Amniotic epithelial cell (primary cell): ENCODE data around the gene TTC6.
A peak's percentile ranks its signal among the peaks of the same experiment; 100 is the strongest.

Experiments used
- DNase-seq: peaks from one replicate; pipeline ENCODE4 v3.0.0-alpha.2; 2010; ENCODE audit warnings: low read depth

TTC6 gene

DNA sequence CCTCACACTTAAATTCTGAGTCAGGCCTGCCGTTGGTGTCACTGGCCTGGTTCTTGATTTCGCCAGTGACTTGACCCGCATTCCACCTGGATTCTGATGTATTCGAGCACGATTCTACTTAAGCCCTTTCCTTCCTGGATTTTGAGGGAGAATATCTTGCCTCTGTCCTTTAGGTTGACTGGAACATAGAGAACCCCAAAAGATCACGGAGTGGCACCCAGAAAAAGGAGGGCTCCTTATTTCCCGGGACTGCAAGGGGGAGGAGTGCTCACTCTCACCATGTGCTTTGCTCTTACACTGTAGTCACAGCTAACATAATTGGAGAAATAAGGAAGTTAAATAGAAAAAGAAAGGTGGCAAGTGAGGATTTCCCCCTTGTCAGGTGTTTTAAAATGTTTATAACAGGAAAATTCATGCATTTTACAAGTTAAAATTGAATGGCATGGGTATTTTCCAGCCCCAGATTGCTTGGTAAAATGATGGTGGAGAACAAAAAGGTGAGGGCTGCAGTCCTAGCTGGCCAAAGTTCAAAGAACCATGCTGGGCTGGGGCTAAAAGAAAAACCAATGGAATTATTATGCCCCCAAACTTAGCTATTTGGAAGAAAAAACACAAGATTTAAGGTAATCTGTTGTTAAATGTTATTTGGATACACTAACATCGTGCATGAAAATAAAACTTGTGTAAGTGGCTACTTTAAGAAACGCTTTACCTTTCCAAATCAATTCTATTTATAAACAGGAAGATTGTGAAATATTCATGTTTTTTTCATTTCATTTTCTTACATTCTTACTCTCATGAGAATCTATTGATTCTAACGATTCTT is 9.2 kb upstream of the TTC6 start:
- no peak for DNase-seq

DNA sequence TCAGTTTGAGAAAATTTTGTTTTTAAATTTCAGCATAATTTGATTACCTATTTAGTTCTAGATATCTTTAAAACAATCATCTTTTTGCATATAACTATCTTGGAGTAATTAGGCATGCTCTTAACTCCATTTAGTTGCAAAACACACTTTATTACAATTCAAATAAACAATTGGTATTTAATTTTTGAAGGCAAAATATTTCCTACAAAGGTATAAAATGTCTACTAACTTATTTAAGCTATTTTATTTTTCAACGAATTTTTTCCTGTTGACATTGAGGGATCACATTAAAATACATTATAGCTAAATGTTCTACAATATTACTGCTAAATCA is 8.7 kb upstream of the TTC6 start:
- no peak for DNase-seq

DNA sequence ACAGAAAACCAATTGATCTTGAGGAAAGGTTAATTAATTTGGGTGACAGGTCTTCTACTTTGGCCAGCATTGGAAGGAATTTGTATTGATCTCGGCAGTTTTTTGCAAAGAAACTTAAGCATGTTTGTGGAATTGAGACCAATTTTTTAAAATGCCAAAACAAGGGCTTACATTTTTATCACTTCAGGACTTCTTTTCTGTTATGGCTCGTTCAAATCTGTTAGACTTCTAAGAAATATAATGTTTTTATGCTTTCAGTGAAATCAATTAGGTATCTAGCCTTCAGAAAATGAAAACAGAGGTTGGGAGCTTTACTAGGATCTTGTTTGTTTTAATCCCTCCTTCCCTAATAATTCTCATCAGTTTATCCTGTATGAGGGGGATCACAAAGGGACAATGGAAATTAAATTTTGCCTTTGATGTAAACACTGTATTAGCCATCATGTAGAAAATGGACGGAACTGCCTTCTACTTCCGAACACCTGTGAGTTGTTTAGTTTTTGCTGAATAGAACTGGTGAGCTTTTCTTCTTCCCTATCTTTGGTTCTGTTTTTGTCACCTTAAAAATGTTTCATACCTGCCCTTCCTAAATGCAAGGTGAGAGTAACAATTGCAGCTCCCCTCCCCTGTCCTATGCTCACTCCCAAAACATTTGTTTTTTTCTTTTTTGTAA is 8.2 kb upstream of the TTC6 start:
- DNase-seq = no peak

DNA sequence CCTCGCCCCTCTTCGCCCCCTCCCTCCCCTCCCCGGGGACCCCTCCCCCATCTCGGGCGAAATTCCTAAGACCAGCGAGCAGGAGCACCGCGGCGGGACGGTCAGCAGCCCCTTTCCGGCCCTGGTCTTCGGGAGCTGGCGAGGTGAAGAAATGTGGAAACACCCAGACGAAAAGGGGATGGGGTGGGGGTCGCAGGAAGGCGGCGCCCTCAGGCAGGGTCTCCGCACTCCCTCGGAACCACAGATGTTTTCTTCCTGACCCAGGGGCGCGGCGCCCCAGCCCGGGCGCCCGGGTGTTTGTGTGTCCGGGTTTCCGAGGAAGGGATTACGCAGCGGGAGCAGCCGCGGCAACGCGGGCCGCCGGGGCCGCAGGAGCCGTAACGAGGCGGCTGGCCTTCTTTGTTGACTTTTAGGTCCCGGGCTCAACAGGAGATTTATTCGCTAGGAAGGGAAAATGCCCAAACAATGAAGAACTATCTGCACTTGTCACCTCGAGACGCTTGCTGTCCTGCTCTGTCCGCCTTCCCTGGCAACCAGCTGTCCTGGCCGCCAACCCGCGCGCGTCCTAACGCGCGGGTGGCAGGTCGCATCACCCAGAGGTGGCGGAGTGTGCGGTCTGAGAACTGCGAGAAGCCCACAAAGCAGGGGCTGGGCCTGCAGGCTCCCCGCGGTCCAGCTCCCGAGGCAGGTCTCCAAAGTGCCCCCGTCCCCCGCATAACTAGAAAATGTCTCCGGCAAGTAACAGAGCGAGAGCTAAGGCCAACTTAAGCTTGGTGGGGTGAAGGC is 7.4 kb upstream of the TTC6 start:
- no peak for DNase-seq

DNA sequence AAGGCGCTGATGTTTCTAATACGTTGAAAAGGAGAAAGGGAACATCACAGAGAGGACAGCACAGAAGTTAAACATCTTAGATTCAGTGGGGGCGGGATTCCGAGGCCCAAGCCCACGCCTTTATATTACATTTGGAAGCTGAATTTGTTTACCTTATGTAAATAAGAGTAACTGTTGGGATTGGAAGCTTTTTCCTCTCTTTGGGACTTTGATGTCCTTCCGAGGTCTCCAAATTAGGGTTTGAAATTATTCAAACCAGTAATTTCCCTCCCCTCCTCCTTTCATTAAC is 6.8 kb upstream of the TTC6 start:
- DNase-seq = no peak

DNA sequence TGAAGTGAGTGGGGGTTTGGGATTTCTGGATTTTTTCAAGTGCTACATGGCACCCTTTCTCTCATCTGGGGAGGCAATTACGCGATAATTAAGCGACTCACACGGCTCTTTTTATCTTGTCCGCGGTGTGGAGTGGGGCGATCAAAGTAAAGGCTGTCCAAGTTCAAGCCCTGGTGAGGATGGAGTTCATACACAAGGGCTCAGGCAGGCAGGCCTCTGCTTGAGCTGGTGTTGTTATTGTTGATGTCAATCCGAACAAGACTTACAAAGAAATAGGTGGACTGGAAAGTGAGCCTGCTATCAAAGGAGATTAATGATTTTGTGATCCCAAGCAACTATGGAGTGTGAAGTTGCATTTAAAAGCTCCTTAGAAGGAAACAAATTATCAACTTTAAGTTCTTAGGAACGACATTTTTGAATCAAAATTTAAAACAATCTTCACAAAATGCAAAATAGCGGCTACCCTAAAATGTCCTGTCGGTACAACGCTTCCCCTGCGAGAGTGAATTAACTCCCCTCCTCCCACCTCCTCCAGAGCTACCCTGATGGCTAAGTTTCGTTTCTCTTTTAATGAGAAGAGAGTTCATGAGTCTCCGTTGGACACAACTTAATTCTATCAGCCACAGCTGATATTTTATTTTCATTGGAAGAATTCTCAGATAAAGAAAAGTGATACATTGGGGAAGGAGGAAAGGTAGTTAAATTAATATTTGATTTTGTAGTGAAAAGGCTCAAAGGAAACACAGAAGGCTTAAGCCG is 6.3 kb upstream of the TTC6 start:
- DNase-seq = no peak

DNA sequence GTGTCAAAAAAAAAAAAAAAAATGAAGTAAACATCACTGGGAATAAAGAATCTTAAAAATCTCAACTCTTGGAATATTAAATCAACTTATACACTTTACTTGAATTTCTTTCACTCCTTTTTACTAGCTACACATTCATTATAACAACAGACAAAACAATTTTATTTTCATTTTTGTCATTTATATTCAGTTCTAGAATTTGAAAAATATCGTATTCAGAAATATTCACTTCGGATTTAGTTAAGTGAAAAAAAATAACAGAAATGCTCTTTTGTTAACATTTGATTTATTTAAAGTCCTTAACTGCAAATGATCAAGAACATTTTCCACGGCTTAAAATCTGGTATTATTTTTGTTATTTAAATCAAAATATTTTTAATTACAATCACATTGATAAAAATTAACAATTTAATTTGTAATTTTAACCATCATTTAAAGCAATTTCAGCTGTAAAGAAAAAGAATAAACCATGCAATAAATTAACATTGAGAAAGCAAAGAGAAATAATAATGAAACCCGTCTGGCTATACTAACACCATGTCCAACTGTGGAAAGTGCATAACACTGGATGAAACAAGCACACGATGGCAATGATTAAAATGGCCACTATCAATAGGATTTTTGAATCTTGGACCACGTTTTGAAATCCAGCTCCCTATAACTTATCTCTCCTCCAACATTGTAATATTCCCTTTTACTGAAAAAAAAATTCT is 5.6 kb upstream of the TTC6 start:
- DNase-seq = no peak

DNA sequence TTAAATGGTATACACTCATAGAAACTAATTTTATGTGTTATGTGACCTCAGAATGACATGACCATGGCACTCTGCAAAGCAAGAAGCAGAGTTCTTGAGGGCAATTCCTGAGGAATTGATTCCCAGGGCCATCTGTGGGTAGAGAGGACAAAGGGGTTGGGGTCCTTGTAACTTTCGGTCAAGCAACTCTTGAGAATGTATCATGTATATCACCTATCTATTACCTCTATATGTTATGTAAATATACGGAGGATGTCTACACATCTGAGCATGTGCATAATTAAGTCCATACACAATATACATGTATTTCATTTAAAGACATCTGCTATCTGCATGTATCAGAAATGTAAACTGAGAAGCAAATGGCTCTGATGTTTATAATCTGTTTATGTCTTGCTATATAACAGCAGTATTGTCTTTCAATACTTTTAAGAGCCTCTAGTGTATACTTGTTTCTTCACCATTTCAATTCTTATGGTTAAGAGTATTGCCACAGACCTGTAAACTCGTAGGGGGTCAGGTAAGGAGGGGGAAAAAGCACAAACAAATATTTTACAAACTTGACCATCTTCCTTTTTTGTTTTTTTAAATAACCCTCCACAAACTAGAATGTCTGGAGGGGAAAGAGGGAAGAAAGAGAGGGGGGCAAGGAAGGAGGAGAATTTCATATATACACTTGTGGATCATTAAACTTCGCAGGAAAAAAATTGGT is 4.8 kb upstream of the TTC6 start:
- no peak for DNase-seq

DNA sequence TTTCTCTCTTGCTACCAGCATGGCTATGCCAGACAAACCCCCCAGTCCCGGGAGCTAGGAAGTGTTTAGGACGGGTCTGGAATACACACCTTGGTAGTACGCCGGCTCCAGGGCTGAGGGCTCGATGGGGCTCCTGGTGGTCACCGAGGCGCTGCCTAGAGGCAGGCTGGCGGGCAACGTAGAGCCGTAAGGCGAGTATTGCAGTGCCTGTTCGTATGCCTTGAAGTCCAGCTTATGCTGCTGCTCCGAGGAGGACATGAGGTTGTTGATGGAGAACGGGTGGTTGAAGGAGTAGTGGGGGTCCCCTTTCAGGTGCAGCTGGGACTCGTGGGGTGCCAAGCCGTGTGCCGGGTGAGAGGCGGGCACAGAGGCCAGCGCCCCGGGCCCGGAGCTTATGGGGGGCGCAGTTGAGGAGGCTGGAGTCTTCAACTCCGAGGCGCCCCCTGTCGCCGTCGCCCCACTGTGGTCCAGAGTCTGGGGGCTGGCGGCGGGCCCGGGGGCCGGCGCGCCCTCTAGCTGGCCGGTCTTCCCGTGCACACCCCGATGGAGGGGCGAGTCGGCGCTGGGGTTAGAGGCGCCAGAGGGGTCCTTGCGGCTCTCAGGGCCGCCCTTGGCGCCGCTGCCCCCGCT is 4.0 kb upstream of the TTC6 start:
- no peak for DNase-seq

DNA sequence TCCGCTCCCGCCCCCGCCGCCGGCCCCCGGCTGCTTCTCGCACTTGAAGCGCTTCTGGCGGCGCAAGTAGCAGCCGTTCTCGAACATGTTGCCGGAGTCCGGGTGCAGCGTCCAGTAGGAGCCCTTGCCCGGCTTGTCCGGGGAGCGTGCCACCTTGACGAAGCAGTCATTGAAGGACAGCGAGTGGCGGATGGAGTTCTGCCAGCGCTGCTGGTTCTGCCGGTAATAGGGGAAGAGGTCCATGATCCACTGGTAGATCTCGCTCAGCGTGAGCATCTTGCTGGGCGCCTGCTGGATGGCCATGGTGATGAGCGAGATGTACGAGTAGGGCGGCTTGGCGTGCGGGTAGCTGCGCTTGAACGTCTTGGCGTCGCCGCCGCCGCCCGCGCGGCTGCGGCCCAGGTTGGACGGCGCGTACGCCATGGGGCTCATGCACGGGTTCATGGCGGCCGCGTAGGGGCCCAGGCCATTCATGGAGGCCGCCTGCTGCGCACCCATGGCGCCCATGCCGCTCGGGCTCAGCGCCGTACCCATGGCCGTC is 3.4 kb upstream of the TTC6 start:
- DNase-seq = no peak

DNA sequence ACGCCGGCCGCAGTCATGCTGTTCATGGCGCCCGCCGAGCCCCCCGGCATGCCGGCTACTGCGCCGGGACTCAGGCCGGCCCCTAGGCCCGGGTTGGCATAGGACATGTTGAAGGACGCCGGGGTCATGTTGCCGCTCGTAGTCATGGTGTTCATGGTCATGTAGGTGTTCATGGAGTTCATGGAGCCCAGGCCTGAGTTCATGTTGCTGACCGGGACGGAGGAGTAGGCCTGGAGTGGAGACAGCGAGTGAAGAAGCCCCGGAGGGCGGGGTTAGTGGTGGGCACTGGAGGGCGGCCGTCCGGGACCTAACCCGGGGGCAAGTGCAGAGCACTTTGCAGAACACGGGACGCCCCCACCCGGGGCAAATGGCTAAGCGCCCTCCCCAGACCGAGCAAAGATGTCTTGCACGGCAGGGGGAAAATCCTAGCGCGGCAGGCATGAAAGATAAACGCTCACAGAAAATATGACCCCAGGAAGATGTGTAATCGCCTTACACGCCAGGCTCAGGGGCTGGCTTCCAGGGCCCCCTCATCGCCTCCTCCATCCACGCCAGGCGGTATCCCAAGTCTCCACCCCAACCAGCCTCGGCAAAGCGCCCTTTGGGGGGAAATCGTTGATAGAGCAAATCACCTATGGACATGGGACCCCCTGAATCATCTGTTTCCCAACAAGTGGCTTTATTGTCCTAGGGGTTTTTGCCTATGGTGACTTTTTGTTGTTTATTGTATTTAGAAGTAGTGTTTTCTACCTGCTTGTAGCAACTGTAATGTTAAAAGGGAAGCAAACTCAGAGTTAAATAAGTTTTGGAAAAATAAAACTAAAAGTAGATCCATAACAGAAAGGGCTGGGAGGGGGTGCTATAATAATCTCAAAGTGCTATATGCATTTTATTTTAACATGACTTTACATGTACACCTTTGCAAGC is 2.7 kb upstream of the TTC6 start:
- no peak for DNase-seq

DNA sequence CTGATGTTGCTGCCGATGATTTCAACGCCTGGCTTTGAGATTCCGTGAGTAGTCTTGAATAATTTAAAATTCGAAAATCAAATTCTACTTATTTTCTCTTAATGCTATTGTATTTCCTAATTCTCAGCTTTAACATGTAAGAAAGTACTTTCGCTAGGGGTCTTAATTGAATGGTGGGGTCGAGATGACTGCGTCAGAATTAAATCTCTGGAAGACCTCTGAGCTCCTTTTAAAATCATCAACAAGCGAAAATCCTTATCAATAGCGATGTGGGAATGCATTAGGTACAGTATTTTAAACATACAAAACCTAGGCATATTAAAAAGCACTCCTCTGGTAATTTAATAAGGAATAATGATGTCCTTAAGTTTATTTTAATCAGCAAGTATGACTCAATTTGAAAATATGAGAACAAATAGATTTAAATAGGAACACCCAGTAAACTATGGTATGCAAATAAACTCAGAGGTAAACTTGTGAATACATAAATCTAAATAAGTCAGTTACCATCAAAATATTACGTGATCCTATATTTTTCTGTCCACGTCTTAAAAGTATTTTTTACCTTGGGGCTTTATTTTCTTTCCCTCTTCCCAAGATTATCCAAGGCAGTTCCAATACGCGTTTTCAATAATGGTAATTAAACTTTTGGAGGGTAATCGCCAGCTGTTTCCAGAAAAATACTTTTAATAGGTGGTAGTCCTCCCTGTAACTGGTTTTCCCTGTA is 1.8 kb upstream of the TTC6 start:
- no peak for DNase-seq

DNA sequence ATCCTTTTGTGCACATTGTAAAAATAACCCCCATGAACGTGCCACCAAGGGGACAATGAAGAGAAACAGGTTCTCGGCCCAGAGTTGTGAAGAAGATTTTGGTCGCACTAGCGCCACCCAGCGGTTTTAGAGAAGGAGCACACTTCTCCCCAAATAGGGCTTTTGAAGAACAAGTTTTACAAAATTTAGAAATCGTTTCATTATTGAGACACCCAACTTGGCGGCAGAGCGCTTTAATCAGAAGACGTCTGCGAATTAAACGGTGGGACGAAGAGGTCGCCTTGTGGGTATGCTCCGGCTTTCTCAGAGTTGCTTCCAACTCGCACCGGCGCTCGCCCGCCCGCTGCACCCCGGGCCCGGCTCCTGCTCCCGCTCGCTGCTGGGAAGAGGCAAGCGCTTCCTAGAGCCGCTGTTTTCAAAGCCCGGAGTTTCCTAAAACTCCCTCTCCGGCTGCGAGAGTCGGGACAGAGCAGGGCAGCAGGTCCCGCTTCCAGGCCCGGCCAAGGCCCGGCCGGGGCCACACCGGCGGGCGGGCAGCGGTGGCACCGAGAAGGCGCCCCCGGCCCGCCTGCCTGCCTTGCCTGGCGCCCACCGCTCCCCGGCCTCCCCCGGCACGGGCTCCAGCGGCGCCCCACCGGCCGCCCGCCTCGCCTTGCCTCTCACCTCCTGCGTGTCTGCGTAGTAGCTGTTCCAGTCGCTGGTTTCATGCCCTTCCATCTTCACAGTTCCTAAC is 1.0 kb upstream of the TTC6 start:
- DNase-seq = peak; percentile 58

DNA sequence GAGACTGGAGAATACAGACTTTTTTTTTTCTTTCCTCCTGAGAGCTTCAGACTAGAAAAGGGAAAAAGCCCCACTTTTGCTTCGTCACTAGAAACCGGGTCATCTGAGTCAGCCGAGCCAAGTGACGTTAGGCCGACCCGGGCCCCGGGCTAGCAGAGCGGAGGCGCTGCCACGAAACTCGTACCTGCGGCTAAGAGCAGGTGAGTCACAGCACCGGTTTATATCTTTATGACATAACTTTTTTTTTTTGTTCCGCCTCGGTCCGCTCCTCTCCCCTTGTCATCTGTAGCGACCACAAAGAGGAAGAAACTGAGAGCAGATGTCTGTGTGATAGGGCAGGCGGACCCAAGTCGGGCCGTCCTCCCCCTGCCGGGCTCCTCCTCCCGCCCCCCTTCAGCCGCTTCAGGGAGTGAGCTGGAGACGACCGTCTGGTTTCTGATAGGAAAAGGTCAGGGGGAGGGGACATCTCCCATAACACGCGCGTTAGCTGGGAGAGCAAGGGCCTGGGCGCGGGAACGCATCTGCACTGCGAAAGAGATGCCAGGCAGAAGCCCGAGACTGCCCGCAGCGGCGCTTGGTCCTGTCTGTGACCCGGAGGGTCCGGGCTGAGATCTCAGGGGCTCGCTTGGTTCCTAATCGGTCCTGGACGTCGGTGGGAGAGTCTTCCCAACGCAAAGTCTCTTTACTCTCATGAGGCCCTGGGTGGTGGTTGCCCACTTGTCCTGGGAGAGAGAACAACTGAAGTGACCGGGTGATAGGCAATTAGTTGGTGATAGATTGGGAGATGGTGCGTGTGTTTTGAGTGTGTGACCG is 586 bp downstream of the TTC6 start:
- DNase-seq = no peak

DNA sequence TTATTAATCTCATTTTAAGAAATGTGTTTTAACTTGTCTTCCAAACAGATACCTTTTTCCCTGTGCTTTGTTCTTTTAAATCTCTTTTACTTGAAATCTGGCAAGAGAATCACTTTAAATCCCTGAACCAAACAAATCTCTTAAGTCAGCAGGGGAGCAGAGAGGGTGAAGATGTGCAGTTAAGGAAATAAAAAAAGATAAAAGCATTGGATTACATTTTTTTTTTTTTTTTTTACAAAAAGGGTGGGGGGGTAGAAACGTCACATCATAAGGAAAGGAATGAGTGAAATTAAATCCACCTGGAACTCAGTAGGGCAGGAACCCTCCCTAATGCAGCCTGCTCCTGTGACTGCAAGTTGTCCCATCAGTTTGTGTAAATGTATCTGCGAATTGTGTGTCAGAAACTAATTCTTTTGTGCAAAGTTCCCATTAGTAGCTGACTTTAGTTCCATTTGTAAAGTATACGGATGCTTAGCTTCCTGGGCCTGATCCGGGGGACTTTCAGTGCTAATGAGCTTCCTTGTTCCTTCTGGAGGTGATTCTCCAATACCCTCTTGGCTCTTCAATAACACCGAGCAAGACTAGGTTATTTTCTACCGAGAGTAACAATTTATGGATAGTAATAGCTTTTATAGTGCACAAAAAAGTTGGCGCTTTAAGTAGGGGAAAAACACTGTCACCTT is 1.5 kb downstream of the TTC6 start:
- no peak for DNase-seq

DNA sequence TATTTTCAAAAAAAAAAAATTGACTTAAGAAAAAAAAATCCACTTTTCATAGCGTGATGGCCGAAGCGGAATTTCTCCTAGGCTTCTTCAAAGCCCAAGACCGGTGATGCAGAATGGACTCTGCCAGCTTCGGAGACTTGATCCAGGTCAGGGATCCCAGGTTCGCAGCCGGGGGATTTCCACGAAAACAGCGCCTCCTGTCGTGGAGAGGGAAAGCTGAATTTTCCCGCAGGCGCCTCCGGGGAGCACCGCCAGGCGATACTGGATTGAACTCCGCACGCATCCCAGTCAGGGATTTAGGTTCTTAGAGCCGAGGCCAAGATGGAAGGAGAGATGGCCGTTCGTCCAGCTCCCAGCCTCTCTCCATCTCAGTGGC is 2.1 kb downstream of the TTC6 start:
- peak; percentile 15 for DNase-seq
